ENCODE measurements around the gene PLB1.

Gene PLB1

DNA sequence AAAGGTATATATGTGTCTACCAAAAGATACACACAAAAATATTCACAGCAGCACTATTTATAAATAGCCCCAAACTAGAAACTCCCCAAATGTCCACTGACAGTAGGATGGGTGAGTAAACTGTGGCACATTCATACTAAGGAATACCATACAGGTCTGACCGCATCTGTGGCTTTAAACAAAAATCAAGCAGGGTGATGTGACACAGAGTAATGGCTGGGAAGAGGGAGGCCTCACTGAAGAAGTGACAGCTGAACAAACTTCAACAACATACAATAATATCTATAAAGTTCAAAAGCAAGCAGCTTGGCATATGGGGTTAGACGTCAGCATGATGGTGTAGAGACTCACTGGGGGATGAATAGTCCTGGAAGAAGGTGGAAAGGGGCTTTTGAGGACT is 140.6 kb downstream of the PLB1 start:
- no peak for ATAC-seq (ENCODE audit: insufficient read depth, low read depth)
- no peak overlapping the region for H3K4me2 ChIP-seq (ENCODE audit: insufficient read depth, low read length)
- no peak for TF ChIP-seq EZH2 (IDR thresholded peaks at IDR 0.05; ENCODE audit: borderline replicate concordance, low read depth, low read length, severe bottlenecking)
- no peak for TF ChIP-seq CTCF (IDR thresholded peaks at IDR 0.05; ENCODE audit: borderline replicate concordance, extremely low read depth, low read length, poor library complexity, severe bottlenecking)
- DNase-seq, result no peak
- H3K27me3 ChIP-seq (ENCODE audit: insufficient read depth, low read length, poor library complexity), result no peaks in the 10 kb centered on the region
- H3K36me3 ChIP-seq (ENCODE audit: insufficient read depth, low read length), result no peaks in the 10 kb centered on the region
- H3K79me2 ChIP-seq (ENCODE audit: insufficient read depth, low read length), result no peaks in the 10 kb centered on the region
- no peaks in the 10 kb centered on the region for H4K20me1 ChIP-seq (ENCODE audit: insufficient read depth, low read length)
- no peak overlapping the region for H3K9ac ChIP-seq (ENCODE audit: low read depth, low read length)
- H3K9me3 ChIP-seq (ENCODE audit: insufficient read depth, low read length, severe bottlenecking), result no peaks in the 10 kb centered on the region
- H3K4me3 ChIP-seq (ENCODE audit: low read depth in 1 of 2, low read length in 2 of 2), result no peak overlapping the region
- H2AFZ ChIP-seq (ENCODE audit: low read depth, low read length), result no peak overlapping the region
- no peak overlapping the region for H3K27ac ChIP-seq (ENCODE audit: low read length)
- no peaks in the 10 kb centered on the region for H3K4me1 ChIP-seq (ENCODE audit: insufficient read depth, low read length)

DNA sequence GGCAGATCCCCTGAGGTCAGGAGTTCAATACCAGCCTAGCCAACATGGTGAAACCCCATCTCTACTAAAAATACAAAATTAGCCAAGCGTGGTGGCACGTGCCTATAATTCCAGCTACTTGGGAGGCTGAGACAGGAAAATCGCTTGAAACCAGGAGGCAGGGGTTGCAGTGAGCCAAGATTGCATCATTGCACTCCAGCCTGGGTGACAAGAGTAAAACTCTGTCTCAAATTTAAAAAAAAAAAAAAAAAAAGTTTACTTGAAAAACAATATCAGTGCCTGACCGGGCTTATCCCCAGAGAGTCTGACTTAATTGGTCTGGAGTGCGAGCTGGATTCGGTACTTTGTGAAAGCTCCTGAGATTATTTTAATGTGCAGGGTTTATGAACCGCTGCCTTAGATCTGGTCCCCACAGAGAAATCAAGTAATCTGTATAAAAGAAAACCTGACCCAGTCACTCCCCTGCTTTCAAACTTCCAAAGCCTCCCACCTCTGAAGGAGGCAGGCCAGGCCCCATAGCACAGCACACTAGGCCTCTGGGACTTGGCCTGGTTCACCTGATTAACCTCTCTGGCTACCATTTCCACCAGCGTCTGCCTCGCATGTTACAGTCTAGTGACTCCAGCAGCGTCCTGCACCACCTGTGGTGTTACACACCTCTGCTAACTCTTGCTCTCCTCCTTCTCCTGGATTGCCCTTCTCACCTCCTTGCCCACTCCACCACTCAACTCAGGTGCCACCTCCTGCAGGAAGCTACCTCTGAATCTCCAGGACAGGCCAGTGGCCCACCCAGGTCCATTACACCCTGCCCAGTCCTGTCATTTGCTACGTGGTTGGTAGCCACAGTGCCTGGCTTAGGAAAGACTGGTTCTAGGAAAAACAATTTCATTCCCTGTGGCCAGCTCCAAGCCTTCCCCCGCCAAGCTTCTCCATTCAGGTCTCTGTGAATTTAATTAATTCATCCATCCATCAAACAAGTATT is 141.5 kb downstream of the PLB1 start:
- no peaks in the 10 kb centered on the region for H3K4me1 ChIP-seq (ENCODE audit: insufficient read depth, low read length)
- H3K9ac ChIP-seq (ENCODE audit: low read depth, low read length), result no peak overlapping the region
- DNase-seq (no peak), ATAC-seq (ENCODE audit: insufficient read depth, low read depth) (no peak)
- no peaks in the 10 kb centered on the region for H4K20me1 ChIP-seq (ENCODE audit: insufficient read depth, low read length)
- H3K79me2 ChIP-seq (ENCODE audit: insufficient read depth, low read length), result no peaks in the 10 kb centered on the region
- no peaks in the 10 kb centered on the region for H3K27me3 ChIP-seq (ENCODE audit: insufficient read depth, low read length, poor library complexity)
- H3K9me3 ChIP-seq (ENCODE audit: insufficient read depth, low read length, severe bottlenecking), result no peaks in the 10 kb centered on the region
- H3K27ac ChIP-seq (ENCODE audit: low read length), result no peak overlapping the region
- TF ChIP-seq CTCF (IDR thresholded peaks at IDR 0.05; ENCODE audit: borderline replicate concordance, extremely low read depth, low read length, poor library complexity, severe bottlenecking), result no peak
- no peak for TF ChIP-seq EZH2 (IDR thresholded peaks at IDR 0.05; ENCODE audit: borderline replicate concordance, low read depth, low read length, severe bottlenecking)
- no peak overlapping the region for H2AFZ ChIP-seq (ENCODE audit: low read depth, low read length)
- H3K4me3 ChIP-seq (ENCODE audit: low read depth in 1 of 2, low read length in 2 of 2), result no peak overlapping the region
- no peaks in the 10 kb centered on the region for H3K36me3 ChIP-seq (ENCODE audit: insufficient read depth, low read length)
- H3K4me2 ChIP-seq (ENCODE audit: insufficient read depth, low read length), result no peak overlapping the region

DNA sequence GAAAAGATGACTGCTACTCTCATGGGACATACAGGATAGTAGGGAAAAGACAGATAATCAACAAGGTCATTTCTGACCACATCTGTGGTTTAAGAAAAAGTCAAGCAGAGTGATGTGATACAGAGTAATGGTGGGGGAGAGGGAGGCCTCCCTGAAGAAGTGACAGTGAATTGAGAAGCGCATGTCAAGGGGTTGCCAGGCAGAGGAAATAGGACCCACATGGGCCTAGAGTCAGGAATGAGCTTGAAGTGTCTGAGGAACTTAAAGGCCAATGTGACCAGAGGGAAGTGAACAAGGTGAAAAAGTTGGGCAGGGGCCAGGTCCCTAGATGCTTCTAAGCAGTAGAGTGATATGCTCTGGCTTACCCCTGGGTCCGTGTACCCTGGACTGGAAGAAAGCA is 142.2 kb downstream of the PLB1 start:
- Histone ChIP-seq H3K9me3 (ENCODE audit: insufficient read depth, low read length, severe bottlenecking) (no peaks in the 10 kb centered on the region), H3K4me2 (ENCODE audit: insufficient read depth, low read length) (no peak overlapping the region), H3K79me2 (ENCODE audit: insufficient read depth, low read length) (no peaks in the 10 kb centered on the region), H3K4me3 (ENCODE audit: low read depth in 1 of 2, low read length in 2 of 2) (no peak overlapping the region), H3K27ac (ENCODE audit: low read length) (no peak overlapping the region), H3K4me1 (ENCODE audit: insufficient read depth, low read length) (no peaks in the 10 kb centered on the region), H3K36me3 (ENCODE audit: insufficient read depth, low read length) (no peaks in the 10 kb centered on the region), H2AFZ (ENCODE audit: low read depth, low read length) (no peak overlapping the region), H3K27me3 (ENCODE audit: insufficient read depth, low read length, poor library complexity) (no peaks in the 10 kb centered on the region), H4K20me1 (ENCODE audit: insufficient read depth, low read length) (no peaks in the 10 kb centered on the region), H3K9ac (ENCODE audit: low read depth, low read length) (no peak overlapping the region)
- ATAC-seq (ENCODE audit: insufficient read depth, low read depth) (no peak), DNase-seq (no peak)
- TF ChIP-seq CTCF (IDR thresholded peaks at IDR 0.05; ENCODE audit: borderline replicate concordance, extremely low read depth, low read length, poor library complexity, severe bottlenecking) (no peak), EZH2 (IDR thresholded peaks at IDR 0.05; ENCODE audit: borderline replicate concordance, low read depth, low read length, severe bottlenecking) (no peak)

All from DND-41 (cell line).